HEK293 (cell line): ENCODE measurements around the gene ZNF292.
"Not testable (repeated sequence)": the region's sequence is repeated elsewhere in the genome, so short reads cannot be mapped to it uniquely, and the experiment has no call there.

Experiments
- CTCF ChIA-PET: fragments of 350-600 bp; formaldehyde crosslinking; extraction: SDS; loops from one replicate; lab custom pipeline; 2021; ENCODE audit warnings: antibody characterized with exemption; lab: Yijun Ruan, JAX
- POLR2A ChIA-PET: fragments of 300-600 bp; formaldehyde crosslinking; extraction: SDS; loops from one replicate; lab custom pipeline; 2020; ENCODE audit warnings: antibody characterized with exemption, inconsistent platforms; lab: Yijun Ruan, JAX
- H3K27ac ChIP-seq: fragments of 200-500 bp; sonication (Bioruptor generic); 2 replicates; pipeline ENCODE4 v1.5.1; 2014; ENCODE audit warnings: low read depth, low read length, control low read depth, inconsistent platforms; ENCODE audit errors: extremely low read depth
- H3K36me3 ChIP-seq, 2 experiments: fragments of 200-500 bp in 1 of 2; sonication (Bioruptor generic) in 1 of 2; 1 replicate in 1 of 2; 2 replicates in 1 of 2; pipeline ENCODE4 v1.5.1; 2014 to 2017; ENCODE audit warnings: inconsistent platforms in 2 of 2, low read length in 2 of 2; ENCODE audit not compliant: control insufficient read depth in 2 of 2, insufficient read depth in 1 of 2
- H3K4me1 ChIP-seq: fragments of 200-500 bp; sonication (Bioruptor generic); 2 replicates; pipeline ENCODE4 v1.5.1; 2014; ENCODE audit warnings: mild to moderate bottlenecking, low read length, inconsistent platforms; ENCODE audit not compliant: control insufficient read depth, insufficient read depth
- H3K4me3 ChIP-seq: 2 replicates; pipeline ENCODE4 v1.5.1; 2011; ENCODE audit warnings: low read depth, mild to moderate bottlenecking, control low read depth, low read length, moderate library complexity
- H3K9me3 ChIP-seq: fragments of 200-500 bp; sonication (Bioruptor generic); 2 replicates; pipeline ENCODE4 v1.5.1; 2014; ENCODE audit warnings: low read depth, low read length, inconsistent platforms; ENCODE audit not compliant: control insufficient read depth, insufficient read depth
- BCL11A ChIP-seq: fragments of 450-650 bp; formaldehyde crosslinking; IDR thresholded peaks from 2 replicates; pipeline ENCODE4 v1.5.1; 2016; ENCODE audit warnings: low read depth, missing biosample characterization, missing genetic modification characterization
- KLF7 ChIP-seq: fragments of 450-650 bp; formaldehyde crosslinking; IDR thresholded peaks from 2 replicates; pipeline ENCODE4 v1.5.1; 2016; ENCODE audit warnings: missing biosample characterization, missing genetic modification characterization, borderline replicate concordance
- KLF9 ChIP-seq: fragments of 450-650 bp; formaldehyde crosslinking; IDR thresholded peaks from 2 replicates; pipeline ENCODE4 v1.5.1; 2016; ENCODE audit warnings: missing biosample characterization, missing genetic modification characterization, low read depth
- RBAK ChIP-seq: fragments of 450-650 bp; formaldehyde crosslinking; IDR thresholded peaks from 2 replicates; pipeline ENCODE4 v1.5.1; 2016; ENCODE audit warnings: missing biosample characterization, missing genetic modification characterization
- TRIM28 ChIP-seq: IDR thresholded peaks from 2 replicates; pipeline ENCODE4 v1.6.1; 2011; ENCODE audit warnings: low read length, control low read depth, borderline replicate concordance
- YY2 ChIP-seq: fragments of 450-650 bp; formaldehyde crosslinking; IDR thresholded peaks from 2 replicates; pipeline ENCODE4 v1.5.1; 2016; ENCODE audit warnings: missing biosample characterization, missing genetic modification characterization
- ZBTB8A ChIP-seq: fragments of 450-650 bp; formaldehyde crosslinking; IDR thresholded peaks from 2 replicates; pipeline ENCODE4 v1.5.1; 2016; ENCODE audit warnings: missing biosample characterization, missing genetic modification characterization
- ZNF146 ChIP-seq: fragments of 450-650 bp; formaldehyde crosslinking; IDR thresholded peaks from 2 replicates; pipeline ENCODE4 v1.5.1; 2016; ENCODE audit warnings: missing biosample characterization, missing genetic modification characterization
- ZNF16 ChIP-seq: fragments of 450-650 bp; formaldehyde crosslinking; IDR thresholded peaks from 2 replicates; pipeline ENCODE4 v1.5.1; 2016; ENCODE audit warnings: low read depth, missing biosample characterization, missing genetic modification characterization
- ZNF221 ChIP-seq: fragments of 450-650 bp; formaldehyde crosslinking; IDR thresholded peaks from 2 replicates; pipeline ENCODE4 v1.5.1; 2017; ENCODE audit warnings: missing biosample characterization, missing genetic modification characterization, borderline replicate concordance
- ZNF311 ChIP-seq: fragments of 450-650 bp; formaldehyde crosslinking; IDR thresholded peaks from 2 replicates; pipeline ENCODE4 v1.5.1; 2017; ENCODE audit warnings: missing biosample characterization, missing genetic modification characterization, borderline replicate concordance
- ZNF426 ChIP-seq: fragments of 450-650 bp; formaldehyde crosslinking; IDR thresholded peaks from 2 replicates; pipeline ENCODE4 v1.5.1; 2017; ENCODE audit warnings: missing biosample characterization, missing genetic modification characterization, mild to moderate bottlenecking, inconsistent platforms, moderate library complexity
- ZNF521 ChIP-seq: fragments of 450-650 bp; formaldehyde crosslinking; IDR thresholded peaks from 2 replicates; pipeline ENCODE4 v1.5.1; 2017; ENCODE audit warnings: missing biosample characterization, mild to moderate bottlenecking, missing genetic modification characterization
- ZNF558 ChIP-seq: fragments of 450-650 bp; formaldehyde crosslinking; IDR thresholded peaks from 2 replicates; pipeline ENCODE4 v1.5.1; 2016; ENCODE audit warnings: missing biosample characterization, missing genetic modification characterization
- ZNF654 ChIP-seq: fragments of 450-650 bp; formaldehyde crosslinking; IDR thresholded peaks from 2 replicates; pipeline ENCODE4 v1.5.1; 2016; ENCODE audit warnings: low read depth, missing biosample characterization, missing genetic modification characterization
- ZNF664 ChIP-seq: fragments of 450-650 bp; formaldehyde crosslinking; IDR thresholded peaks from 2 replicates; pipeline ENCODE4 v1.5.1; 2016; ENCODE audit warnings: missing biosample characterization, missing genetic modification characterization
- ZNF701 ChIP-seq: fragments of 450-650 bp; formaldehyde crosslinking; IDR thresholded peaks from 2 replicates; pipeline ENCODE4 v1.5.1; 2016; ENCODE audit warnings: missing biosample characterization, missing genetic modification characterization
- ZNF785 ChIP-seq: fragments of 450-650 bp; formaldehyde crosslinking; IDR thresholded peaks from 2 replicates; pipeline ENCODE4 v1.5.1; 2016; ENCODE audit warnings: missing biosample characterization, missing genetic modification characterization
- ZSCAN23 ChIP-seq: fragments of 450-650 bp; formaldehyde crosslinking; IDR thresholded peaks from 2 replicates; pipeline ENCODE4 v1.5.1; 2016; ENCODE audit warnings: missing biosample characterization, missing genetic modification characterization
- ZXDB ChIP-seq: fragments of 450-650 bp; formaldehyde crosslinking; IDR thresholded peaks from 2 replicates; pipeline ENCODE4 v1.5.1; 2016; ENCODE audit warnings: missing biosample characterization, missing genetic modification characterization
- TF ChIP-seq, protein P1 (sequence below): fragments of 450-650 bp; formaldehyde crosslinking; IDR thresholded peaks from 2 replicates; pipeline ENCODE4 v1.5.0; 2017; ENCODE audit warnings: missing biosample characterization, missing genetic modification characterization, borderline replicate concordance
- TF ChIP-seq, protein P2 (sequence below): fragments of 450-650 bp; formaldehyde crosslinking; IDR thresholded peaks from 2 replicates; pipeline ENCODE4 v1.5.1; 2016; ENCODE audit warnings: missing biosample characterization, missing genetic modification characterization
- TF ChIP-seq, protein P3 (sequence below): fragments of 450-650 bp; formaldehyde crosslinking; IDR thresholded peaks from 2 replicates; pipeline ENCODE4 v1.5.1; 2016; ENCODE audit warnings: missing biosample characterization, missing genetic modification characterization

The ZNF292 gene

GRCh38 chr6:87230801-87231200 lies 75.4 kb downstream of the ZNF292 start (continued):
- TF ChIP-seq BCL11A (tag by site-specific recombination) (no peak), ZNF426 (no peak), KLF9 (tag by site-specific recombination) (no peak), ZSCAN23 (tag by site-specific recombination) (no peak), KLF7 (tag by site-specific recombination) (no peak), ZBTB8A (tag by site-specific recombination) (no peak), ZNF701 (tag by site-specific recombination) (no peak), ZXDB (no peak), ZNF521 (tag by site-specific recombination) (no peak), ZNF558 (tag by site-specific recombination) (no peak), TRIM28 (no peak), RBAK (tag by site-specific recombination) (no peak)
- TF ChIP-seq, protein P1, sequence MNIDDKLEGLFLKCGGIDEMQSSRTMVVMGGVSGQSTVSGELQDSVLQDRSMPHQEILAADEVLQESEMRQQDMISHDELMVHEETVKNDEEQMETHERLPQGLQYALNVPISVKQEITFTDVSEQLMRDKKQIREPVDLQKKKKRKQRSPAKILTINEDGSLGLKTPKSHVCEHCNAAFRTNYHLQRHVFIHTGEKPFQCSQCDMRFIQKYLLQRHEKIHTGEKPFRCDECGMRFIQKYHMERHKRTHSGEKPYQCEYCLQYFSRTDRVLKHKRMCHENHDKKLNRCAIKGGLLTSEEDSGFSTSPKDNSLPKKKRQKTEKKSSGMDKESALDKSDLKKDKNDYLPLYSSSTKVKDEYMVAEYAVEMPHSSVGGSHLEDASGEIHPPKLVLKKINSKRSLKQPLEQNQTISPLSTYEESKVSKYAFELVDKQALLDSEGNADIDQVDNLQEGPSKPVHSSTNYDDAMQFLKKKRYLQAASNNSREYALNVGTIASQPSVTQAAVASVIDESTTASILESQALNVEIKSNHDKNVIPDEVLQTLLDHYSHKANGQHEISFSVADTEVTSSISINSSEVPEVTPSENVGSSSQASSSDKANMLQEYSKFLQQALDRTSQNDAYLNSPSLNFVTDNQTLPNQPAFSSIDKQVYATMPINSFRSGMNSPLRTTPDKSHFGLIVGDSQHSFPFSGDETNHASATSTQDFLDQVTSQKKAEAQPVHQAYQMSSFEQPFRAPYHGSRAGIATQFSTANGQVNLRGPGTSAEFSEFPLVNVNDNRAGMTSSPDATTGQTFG (tag by site-specific recombination): no peak
- TF ChIP-seq, protein P2, sequence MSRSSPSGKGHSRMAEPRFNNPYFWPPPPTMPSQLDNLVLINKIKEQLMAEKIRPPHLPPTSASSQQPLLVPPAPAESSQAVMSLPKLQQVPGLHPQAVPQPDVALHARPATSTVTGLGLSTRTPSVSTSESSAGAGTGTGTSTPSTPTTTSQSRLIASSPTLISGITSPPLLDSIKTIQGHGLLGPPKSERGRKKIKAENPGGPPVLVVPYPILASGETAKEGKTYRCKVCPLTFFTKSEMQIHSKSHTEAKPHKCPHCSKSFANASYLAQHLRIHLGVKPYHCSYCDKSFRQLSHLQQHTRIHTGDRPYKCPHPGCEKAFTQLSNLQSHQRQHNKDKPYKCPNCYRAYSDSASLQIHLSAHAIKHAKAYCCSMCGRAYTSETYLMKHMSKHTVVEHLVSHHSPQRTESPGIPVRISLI (tag by site-specific recombination): no peak

- ChIA-PET CTCF (interaction anchor here (0.6 to 1.3 kb wide), 9 partner anchors 9 to 1522 kb away, joined by 3 to 4 read pairs (median 3); no protein-coding TSS in a partner anchor), POLR2A (no interaction called here)
- Histone ChIP-seq H3K36me3 (peaks cover 16 to 35% of the 10 kb centered on the region in 2 experiments), H3K4me3 (no peak overlapping the region), H3K4me1 (no peaks in the 10 kb centered on the region), H3K27ac (no peak overlapping the region), H3K9me3 (no peaks in the 10 kb centered on the region)
- no peak for TF ChIP-seq ZNF311 (tag by site-specific recombination)
- TF ChIP-seq ZNF664: peak; percentile 86
- TF ChIP-seq ZNF221 (tag by site-specific recombination): no peak
- TF ChIP-seq YY2 (tag by site-specific recombination): no peak
- no peak for TF ChIP-seq ZNF785 (tag by site-specific recombination)
- TF ChIP-seq, protein P3, sequence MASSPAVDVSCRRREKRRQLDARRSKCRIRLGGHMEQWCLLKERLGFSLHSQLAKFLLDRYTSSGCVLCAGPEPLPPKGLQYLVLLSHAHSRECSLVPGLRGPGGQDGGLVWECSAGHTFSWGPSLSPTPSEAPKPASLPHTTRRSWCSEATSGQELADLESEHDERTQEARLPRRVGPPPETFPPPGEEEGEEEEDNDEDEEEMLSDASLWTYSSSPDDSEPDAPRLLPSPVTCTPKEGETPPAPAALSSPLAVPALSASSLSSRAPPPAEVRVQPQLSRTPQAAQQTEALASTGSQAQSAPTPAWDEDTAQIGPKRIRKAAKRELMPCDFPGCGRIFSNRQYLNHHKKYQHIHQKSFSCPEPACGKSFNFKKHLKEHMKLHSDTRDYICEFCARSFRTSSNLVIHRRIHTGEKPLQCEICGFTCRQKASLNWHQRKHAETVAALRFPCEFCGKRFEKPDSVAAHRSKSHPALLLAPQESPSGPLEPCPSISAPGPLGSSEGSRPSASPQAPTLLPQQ (tag by site-specific recombination): no peak
- TF ChIP-seq ZNF146 (tag by site-specific recombination): peak; percentile 57
- TF ChIP-seq ZNF16 (tag by site-specific recombination): no peak
- peak; percentile 15; the same call in 1 of the 2 replicates for TF ChIP-seq ZNF654 (tag by site-specific recombination)
- no peak for TF ChIP-seq ZNF701 (tag by site-specific recombination)
These were observed 82.4 kb downstream of the ZNF292 start for GRCh38 chr6:87237804-87238203.

DNA sequence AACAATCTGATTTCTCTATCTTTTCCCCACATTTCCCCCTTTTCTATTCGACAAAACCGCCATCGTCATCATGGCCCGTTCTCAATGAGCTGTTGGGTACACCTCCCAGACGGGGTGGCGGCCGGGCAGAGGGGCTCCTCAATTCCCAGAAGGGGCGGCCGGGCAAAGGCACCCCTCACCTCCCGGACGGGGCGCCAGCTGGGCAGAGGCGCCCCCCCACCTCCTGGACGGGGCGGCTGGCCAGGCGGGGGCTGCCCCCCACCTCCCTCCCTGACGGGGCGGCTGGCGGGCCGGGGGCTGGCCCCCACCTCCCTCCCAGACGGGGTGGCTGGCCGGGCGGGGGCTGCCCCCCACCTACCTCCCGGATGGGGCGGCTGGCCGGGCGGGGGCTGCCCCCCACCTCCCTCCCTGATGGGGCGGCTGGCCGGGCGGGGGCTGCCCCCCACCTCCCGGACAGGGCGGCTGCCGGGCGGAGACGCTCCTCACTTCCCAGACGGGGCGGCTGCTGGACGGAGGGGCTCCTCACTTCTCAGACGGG lies 83.8 kb downstream of the ZNF292 start:
- H3K4me3 ChIP-seq, H3K9me3 ChIP-seq, H3K27ac ChIP-seq, POLR2A ChIA-PET, H3K4me1 ChIP-seq: not testable (repeated sequence)
- CTCF ChIA-PET: interaction anchor here (1.2 kb wide), 1 partner anchor 91 kb away, joined by 3 read pairs; no protein-coding TSS in a partner anchor
- H3K36me3 ChIP-seq: peaks cover 16 to 38% of the 10 kb centered on the region in 2 experiments
